Measurements from ENCODE around the gene ENAH. TPM values are rescaled to one million over a fixed set of nuclear protein-coding genes. Genes with fewer than 3 reads are reported as not detected.

ENAH gene
- polyA plus RNA-seq, 1 experiment: 40.9 TPM

GRCh38 chr1:225685476-225686176 lies 32.7 kb upstream of the ENAH start:
- CTCF ChIA-PET: interaction anchor here (0.5 kb wide), 1 partner anchor 28 kb away, joined by 3 read pairs; no protein-coding TSS in a partner anchor
- H3K36me3 ChIP-seq (ENCODE audit: control insufficient read depth, insufficient read depth, low read length): no peaks in the 10 kb centered on the region
- H3K27me3 ChIP-seq (ENCODE audit: control insufficient read depth, insufficient read depth, low read length): 0 out of 2 replicates have a peak, but pooled peaks cover 1% of the 10 kb centered on the region
- TF ChIP-seq CTCF (IDR thresholded peaks at IDR 0.05; ENCODE audit: insufficient read depth, low read depth, low read length): no peak
- no peak overlapping the region for H3K4me3 ChIP-seq (ENCODE audit: low read depth, low read length)
- POLR2A ChIA-PET: no interaction called here
- no peak for DNase-seq (ENCODE audit: low read depth)

- H3K4me3 ChIP-seq (ENCODE audit: low read depth, low read length): no peak overlapping the region
- peaks cover 3% of the 10 kb centered on the region; the same call in 1 of the 2 replicates for H3K27me3 ChIP-seq (ENCODE audit: control insufficient read depth, insufficient read depth, low read length)
- no peak for DNase-seq (ENCODE audit: low read depth)
- H3K36me3 ChIP-seq (ENCODE audit: control insufficient read depth, insufficient read depth, low read length): no peaks in the 10 kb centered on the region
- no peak for TF ChIP-seq CTCF (IDR thresholded peaks at IDR 0.05; ENCODE audit: insufficient read depth, low read depth, low read length)
- CTCF ChIA-PET: no interaction called here
- POLR2A ChIA-PET: no interaction called here
Measured at GRCh38 chr1:225684741-225685140, 31.8 kb upstream of the ENAH start.

- ChIA-PET CTCF (no interaction called here), POLR2A (no interaction called here)
- Histone ChIP-seq H3K36me3 (ENCODE audit: control insufficient read depth, insufficient read depth, low read length) (no peaks in the 10 kb centered on the region), H3K27me3 (ENCODE audit: control insufficient read depth, insufficient read depth, low read length) (peaks cover 3% of the 10 kb centered on the region; the same call in 1 of the 2 replicates), H3K4me3 (ENCODE audit: low read depth, low read length) (no peak overlapping the region)
- no peak for DNase-seq (ENCODE audit: low read depth)
- no peak for TF ChIP-seq CTCF (IDR thresholded peaks at IDR 0.05; ENCODE audit: insufficient read depth, low read depth, low read length)
Measured at GRCh38 chr1:225681231-225681630, 28.3 kb upstream of the ENAH start.

GRCh38 chr1:225678545-225678944 lies 25.6 kb upstream of the ENAH start:
- DNase-seq (ENCODE audit: low read depth): no peak
- H3K27me3 ChIP-seq (ENCODE audit: control insufficient read depth, insufficient read depth, low read length): peaks cover 3% of the 10 kb centered on the region; the same call in 1 of the 2 replicates
- ChIA-PET CTCF (no interaction called here), POLR2A (no interaction called here)
- no peak overlapping the region for H3K4me3 ChIP-seq (ENCODE audit: low read depth, low read length)
- no peaks in the 10 kb centered on the region for H3K36me3 ChIP-seq (ENCODE audit: control insufficient read depth, insufficient read depth, low read length)
- no peak for TF ChIP-seq CTCF (IDR thresholded peaks at IDR 0.05; ENCODE audit: insufficient read depth, low read depth, low read length)

- H3K27me3 ChIP-seq (ENCODE audit: control insufficient read depth, insufficient read depth, low read length): peaks cover 3% of the 10 kb centered on the region; the same call in 1 of the 2 replicates
- H3K36me3 ChIP-seq (ENCODE audit: control insufficient read depth, insufficient read depth, low read length): no peaks in the 10 kb centered on the region
- DNase-seq (ENCODE audit: low read depth): no peak
- POLR2A ChIA-PET: no interaction called here
- TF ChIP-seq CTCF (IDR thresholded peaks at IDR 0.05; ENCODE audit: insufficient read depth, low read depth, low read length): no peak
- H3K4me3 ChIP-seq (ENCODE audit: low read depth, low read length): no peak overlapping the region
- CTCF ChIA-PET: no interaction called here
Measured at GRCh38 chr1:225677350-225678124, 24.6 kb upstream of the ENAH start.

All from BJ (cell line).